Measurements from ENCODE around the gene FAM180B.
"Not testable (repeated sequence)": the region's sequence is repeated elsewhere in the genome, so short reads cannot be mapped to it uniquely, and the experiment has no call there.

GRCh38 chr11:47564366-47564765 is 22.1 kb upstream of the FAM180B start:
- TF ChIP-seq, protein P1, sequence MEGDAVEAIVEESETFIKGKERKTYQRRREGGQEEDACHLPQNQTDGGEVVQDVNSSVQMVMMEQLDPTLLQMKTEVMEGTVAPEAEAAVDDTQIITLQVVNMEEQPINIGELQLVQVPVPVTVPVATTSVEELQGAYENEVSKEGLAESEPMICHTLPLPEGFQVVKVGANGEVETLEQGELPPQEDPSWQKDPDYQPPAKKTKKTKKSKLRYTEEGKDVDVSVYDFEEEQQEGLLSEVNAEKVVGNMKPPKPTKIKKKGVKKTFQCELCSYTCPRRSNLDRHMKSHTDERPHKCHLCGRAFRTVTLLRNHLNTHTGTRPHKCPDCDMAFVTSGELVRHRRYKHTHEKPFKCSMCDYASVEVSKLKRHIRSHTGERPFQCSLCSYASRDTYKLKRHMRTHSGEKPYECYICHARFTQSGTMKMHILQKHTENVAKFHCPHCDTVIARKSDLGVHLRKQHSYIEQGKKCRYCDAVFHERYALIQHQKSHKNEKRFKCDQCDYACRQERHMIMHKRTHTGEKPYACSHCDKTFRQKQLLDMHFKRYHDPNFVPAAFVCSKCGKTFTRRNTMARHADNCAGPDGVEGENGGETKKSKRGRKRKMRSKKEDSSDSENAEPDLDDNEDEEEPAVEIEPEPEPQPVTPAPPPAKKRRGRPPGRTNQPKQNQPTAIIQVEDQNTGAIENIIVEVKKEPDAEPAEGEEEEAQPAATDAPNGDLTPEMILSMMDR (IDR thresholded peaks at IDR 0.05; ENCODE audit: insufficient read depth, low read length, poor library complexity, severe bottlenecking): not testable (repeated sequence)
- not testable (repeated sequence) for TF ChIP-seq EZH2phosphoT487 (conservative IDR thresholded peaks at IDR 0.05; ENCODE audit: low read length)
